OCI-LY1 (cell line): Measurements from ENCODE around the gene LCE5A.

ENCODE experiments used
- H2AFZ ChIP-seq: fragments of 200-600 bp; sonication (generic), shearing (Covaris generic); 2 replicates; pipeline ENCODE4 v1.6.0; 2014; ENCODE audit warnings: antibody characterized with exemption, mild to moderate bottlenecking, low read length
- H3F3A ChIP-seq: fragments of 200-600 bp; sonication (generic), shearing (Covaris generic); 2 replicates; pipeline ENCODE4 v1.6.0; 2014; ENCODE audit warnings: mild to moderate bottlenecking, antibody characterized with exemption, low read length, moderate library complexity; ENCODE audit not compliant: insufficient read depth
- H3K27ac ChIP-seq: fragments of 200-600 bp; sonication (generic); 2 replicates; pipeline ENCODE4 v1.5.1; 2014; ENCODE audit warnings: low read length, mixed run types, mild to moderate bottlenecking, low read depth; ENCODE audit not compliant: poor library complexity, severe bottlenecking
- H3K27me3 ChIP-seq: fragments of 200-600 bp; sonication (generic); 2 replicates; pipeline ENCODE4 v1.6.0; 2014; ENCODE audit warnings: antibody characterized with exemption, mild to moderate bottlenecking, low read length, moderate library complexity; ENCODE audit not compliant: insufficient read depth
- H3K36me3 ChIP-seq: fragments of 200-600 bp; sonication (generic); 2 replicates; pipeline ENCODE4 v1.6.1; 2014; ENCODE audit warnings: mild to moderate bottlenecking, antibody characterized with exemption, low read length, moderate library complexity, mixed read lengths; ENCODE audit not compliant: insufficient read depth
- H3K4me1 ChIP-seq: fragments of 200-600 bp; sonication (generic); 2 replicates; pipeline ENCODE4 v1.5.1; 2014; ENCODE audit warnings: mild to moderate bottlenecking, low read length, moderate library complexity; ENCODE audit not compliant: insufficient read depth, severe bottlenecking
- H3K4me2 ChIP-seq: fragments of 200-600 bp; sonication (generic), shearing (Covaris generic); 2 replicates; pipeline ENCODE4 v1.6.1; 2014; ENCODE audit warnings: low read length
- H3K4me3 ChIP-seq: fragments of 200-600 bp; sonication (generic); 2 replicates; pipeline ENCODE4 v1.5.1; 2014; ENCODE audit warnings: low read length, low read depth, mild to moderate bottlenecking, mixed read lengths; ENCODE audit not compliant: poor library complexity, severe bottlenecking
- H3K79me2 ChIP-seq: fragments of 200-600 bp; shearing (Covaris generic); 2 replicates; pipeline ENCODE4 v1.6.1; 2016; ENCODE audit warnings: mixed run types, low read length, mixed read lengths; ENCODE audit not compliant: insufficient read depth
- H3K9ac ChIP-seq: fragments of 200-600 bp; sonication (generic), shearing (Covaris generic); 2 replicates; pipeline ENCODE4 v1.6.1; 2014; ENCODE audit warnings: mild to moderate bottlenecking, low read length, mixed read lengths
- H3K9me2 ChIP-seq: fragments of 200-600 bp; sonication (generic), shearing (Covaris generic); 2 replicates; pipeline ENCODE4 v1.6.1; 2014; ENCODE audit warnings: low read depth, mild to moderate bottlenecking, low read length, mixed read lengths
- H3K9me3 ChIP-seq: fragments of 200-600 bp; shearing (Covaris generic); 2 replicates; pipeline ENCODE4 v1.6.1; 2014; ENCODE audit warnings: low read length, mixed read lengths
- H4K20me1 ChIP-seq: fragments of 200-600 bp; sonication (generic), shearing (Covaris generic); 2 replicates; pipeline ENCODE4 v1.6.0; 2016; ENCODE audit warnings: mild to moderate bottlenecking, low read length; ENCODE audit not compliant: insufficient read depth
- EZH2 ChIP-seq: fragments of 200-600 bp; sonication (generic), shearing (Covaris generic); IDR thresholded peaks from 2 replicates; pipeline ENCODE4 v1.8.0; 2017; ENCODE audit warnings: borderline replicate concordance, mixed run types, mild to moderate bottlenecking, antibody characterized with exemption, low read length, moderate library complexity, mixed read lengths
- TF ChIP-seq, protein P1 (sequence below): fragments of 200-600 bp; sonication (generic), shearing (Covaris generic); IDR thresholded peaks from 2 replicates; pipeline ENCODE4 v1.5.1; 2017; ENCODE audit warnings: mild to moderate bottlenecking, antibody characterized with exemption, low read length, moderate library complexity, mixed read lengths

LCE5A gene

DNA sequence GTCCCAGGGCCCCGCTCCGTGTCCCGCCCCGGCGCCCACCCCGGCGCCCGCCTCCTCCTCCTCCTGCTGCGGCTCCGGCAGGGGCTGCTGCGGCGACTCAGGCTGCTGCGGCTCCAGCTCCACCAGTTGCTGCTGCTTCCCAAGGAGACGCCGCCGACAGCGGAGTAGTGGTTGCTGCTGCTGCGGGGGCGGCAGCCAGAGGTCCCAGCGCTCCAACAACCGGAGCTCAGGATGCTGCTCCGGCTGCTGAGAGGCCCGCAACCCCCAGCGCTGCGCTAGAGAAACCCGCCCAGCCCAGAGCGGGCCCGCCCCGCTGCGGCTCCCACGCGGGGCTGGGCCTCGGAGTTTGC is 4.8 kb downstream of the LCE5A start:
- Histone ChIP-seq H3K4me1 (no peaks in the 10 kb centered on the region), H3K36me3 (no peaks in the 10 kb centered on the region), H3K9me3 (no peaks in the 10 kb centered on the region), H4K20me1 (no peaks in the 10 kb centered on the region), H3K79me2 (no peaks in the 10 kb centered on the region), H3K9ac (no peak overlapping the region), H2AFZ (no peak overlapping the region), H3K27ac (no peak overlapping the region), H3K9me2 (no peaks in the 10 kb centered on the region), H3F3A (no peaks in the 10 kb centered on the region), H3K4me2 (no peak overlapping the region), H3K4me3 (no peak overlapping the region), H3K27me3 (no peaks in the 10 kb centered on the region; the same call in 1 of the 2 replicates)
- TF ChIP-seq, protein P1, sequence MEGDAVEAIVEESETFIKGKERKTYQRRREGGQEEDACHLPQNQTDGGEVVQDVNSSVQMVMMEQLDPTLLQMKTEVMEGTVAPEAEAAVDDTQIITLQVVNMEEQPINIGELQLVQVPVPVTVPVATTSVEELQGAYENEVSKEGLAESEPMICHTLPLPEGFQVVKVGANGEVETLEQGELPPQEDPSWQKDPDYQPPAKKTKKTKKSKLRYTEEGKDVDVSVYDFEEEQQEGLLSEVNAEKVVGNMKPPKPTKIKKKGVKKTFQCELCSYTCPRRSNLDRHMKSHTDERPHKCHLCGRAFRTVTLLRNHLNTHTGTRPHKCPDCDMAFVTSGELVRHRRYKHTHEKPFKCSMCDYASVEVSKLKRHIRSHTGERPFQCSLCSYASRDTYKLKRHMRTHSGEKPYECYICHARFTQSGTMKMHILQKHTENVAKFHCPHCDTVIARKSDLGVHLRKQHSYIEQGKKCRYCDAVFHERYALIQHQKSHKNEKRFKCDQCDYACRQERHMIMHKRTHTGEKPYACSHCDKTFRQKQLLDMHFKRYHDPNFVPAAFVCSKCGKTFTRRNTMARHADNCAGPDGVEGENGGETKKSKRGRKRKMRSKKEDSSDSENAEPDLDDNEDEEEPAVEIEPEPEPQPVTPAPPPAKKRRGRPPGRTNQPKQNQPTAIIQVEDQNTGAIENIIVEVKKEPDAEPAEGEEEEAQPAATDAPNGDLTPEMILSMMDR: no peak
- TF ChIP-seq EZH2: no peak

DNA sequence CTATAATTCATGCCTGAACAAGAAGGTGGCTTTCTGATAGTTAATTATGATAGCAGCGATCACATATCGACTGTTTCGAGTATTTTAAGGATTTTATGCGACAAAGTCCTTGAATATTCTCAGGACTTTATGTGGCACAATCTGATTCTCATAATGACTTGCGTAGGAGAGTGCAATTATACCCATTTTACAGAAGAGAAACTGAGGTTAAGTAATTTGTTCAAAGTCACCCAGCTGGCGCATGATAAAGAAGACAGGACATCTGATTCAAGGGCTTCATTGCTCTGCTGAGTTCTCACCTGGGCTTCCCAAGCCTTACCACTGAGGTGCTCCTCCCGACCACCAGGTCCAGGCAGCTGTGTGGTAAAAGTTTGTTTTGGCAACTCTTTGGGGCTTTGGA is 5.5 kb downstream of the LCE5A start:
- Histone ChIP-seq H3K4me2 (no peak overlapping the region), H3K27ac (no peak overlapping the region), H3K27me3 (no peaks in the 10 kb centered on the region; the same call in 1 of the 2 replicates), H3K4me1 (no peaks in the 10 kb centered on the region), H3K9ac (no peak overlapping the region), H3F3A (no peaks in the 10 kb centered on the region), H2AFZ (no peak overlapping the region), H3K4me3 (no peak overlapping the region), H3K9me3 (no peaks in the 10 kb centered on the region), H4K20me1 (no peaks in the 10 kb centered on the region), H3K36me3 (no peaks in the 10 kb centered on the region), H3K79me2 (no peaks in the 10 kb centered on the region), H3K9me2 (no peaks in the 10 kb centered on the region)
- no peak for TF ChIP-seq EZH2
- TF ChIP-seq, protein P1: no peak

DNA sequence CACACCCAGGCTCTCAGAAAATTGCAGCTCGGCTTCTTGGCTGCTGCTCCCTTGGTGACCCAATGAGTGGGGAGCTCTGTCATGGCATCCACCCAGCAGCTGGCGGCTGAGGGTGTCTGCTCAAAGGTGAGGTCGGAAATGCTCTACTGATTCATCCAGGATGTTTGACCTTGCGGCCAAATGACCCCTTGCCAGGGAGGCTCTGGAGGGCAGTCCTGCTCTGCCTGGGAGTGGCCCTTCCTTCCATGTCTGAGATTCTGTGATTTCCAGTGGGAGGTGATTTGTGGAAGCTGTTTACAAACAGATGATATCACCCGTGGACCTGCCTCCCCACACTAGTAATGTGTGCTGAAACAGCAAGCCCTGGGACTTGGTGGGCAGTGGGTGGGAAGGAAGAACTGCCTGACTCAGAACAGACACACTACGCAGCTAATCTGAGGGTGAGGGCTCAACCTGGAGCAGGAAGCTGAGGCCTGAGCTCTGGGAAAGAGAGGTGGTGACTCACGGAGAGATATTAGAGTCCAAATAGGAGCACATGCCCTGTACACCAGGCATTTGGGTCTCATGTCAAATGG is 6.7 kb downstream of the LCE5A start:
- H2AFZ ChIP-seq: no peak overlapping the region
- TF ChIP-seq EZH2: no peak
- TF ChIP-seq, protein P1: no peak
- no peaks in the 10 kb centered on the region; the same call in 1 of the 2 replicates for H3K27me3 ChIP-seq
- no peaks in the 10 kb centered on the region for H3K9me2 ChIP-seq
- H3K4me1 ChIP-seq: no peaks in the 10 kb centered on the region
- H3K9me3 ChIP-seq: no peaks in the 10 kb centered on the region
- no peaks in the 10 kb centered on the region for H4K20me1 ChIP-seq
- no peaks in the 10 kb centered on the region for H3K36me3 ChIP-seq
- no peak overlapping the region for H3K4me2 ChIP-seq
- no peak overlapping the region for H3K9ac ChIP-seq
- no peaks in the 10 kb centered on the region for H3K79me2 ChIP-seq
- no peak overlapping the region for H3K27ac ChIP-seq
- no peak overlapping the region for H3K4me3 ChIP-seq
- H3F3A ChIP-seq: no peaks in the 10 kb centered on the region
